ENCODE data around the gene CETN1.

CETN1 gene

GRCh38 chr18:612156-612555 lies 32.0 kb downstream of the CETN1 start:
- Histone ChIP-seq H3K4me2 (ENCODE audit: insufficient read depth, low read length) (no peak overlapping the region), H3K9ac (ENCODE audit: low read depth, low read length) (no peak overlapping the region), H3K27ac (ENCODE audit: low read length) (no peak overlapping the region), H3K4me3 (ENCODE audit: low read depth in 1 of 2, low read length in 2 of 2) (no peak overlapping the region), H3K9me3 (ENCODE audit: insufficient read depth, low read length, severe bottlenecking) (no peaks in the 10 kb centered on the region), H3K79me2 (ENCODE audit: insufficient read depth, low read length) (no peaks in the 10 kb centered on the region), H3K36me3 (ENCODE audit: insufficient read depth, low read length) (no peaks in the 10 kb centered on the region), H2AFZ (ENCODE audit: low read depth, low read length) (no peak overlapping the region), H4K20me1 (ENCODE audit: insufficient read depth, low read length) (no peaks in the 10 kb centered on the region), H3K4me1 (ENCODE audit: insufficient read depth, low read length) (no peaks in the 10 kb centered on the region), H3K27me3 (ENCODE audit: insufficient read depth, low read length, poor library complexity) (peaks cover 7% of the 10 kb centered on the region)
- DNase-seq (no peak), ATAC-seq (ENCODE audit: insufficient read depth, low read depth) (no peak)
- TF ChIP-seq EZH2 (IDR thresholded peaks at IDR 0.05; ENCODE audit: borderline replicate concordance, low read depth, low read length, severe bottlenecking): no peak
- TF ChIP-seq, protein P1, sequence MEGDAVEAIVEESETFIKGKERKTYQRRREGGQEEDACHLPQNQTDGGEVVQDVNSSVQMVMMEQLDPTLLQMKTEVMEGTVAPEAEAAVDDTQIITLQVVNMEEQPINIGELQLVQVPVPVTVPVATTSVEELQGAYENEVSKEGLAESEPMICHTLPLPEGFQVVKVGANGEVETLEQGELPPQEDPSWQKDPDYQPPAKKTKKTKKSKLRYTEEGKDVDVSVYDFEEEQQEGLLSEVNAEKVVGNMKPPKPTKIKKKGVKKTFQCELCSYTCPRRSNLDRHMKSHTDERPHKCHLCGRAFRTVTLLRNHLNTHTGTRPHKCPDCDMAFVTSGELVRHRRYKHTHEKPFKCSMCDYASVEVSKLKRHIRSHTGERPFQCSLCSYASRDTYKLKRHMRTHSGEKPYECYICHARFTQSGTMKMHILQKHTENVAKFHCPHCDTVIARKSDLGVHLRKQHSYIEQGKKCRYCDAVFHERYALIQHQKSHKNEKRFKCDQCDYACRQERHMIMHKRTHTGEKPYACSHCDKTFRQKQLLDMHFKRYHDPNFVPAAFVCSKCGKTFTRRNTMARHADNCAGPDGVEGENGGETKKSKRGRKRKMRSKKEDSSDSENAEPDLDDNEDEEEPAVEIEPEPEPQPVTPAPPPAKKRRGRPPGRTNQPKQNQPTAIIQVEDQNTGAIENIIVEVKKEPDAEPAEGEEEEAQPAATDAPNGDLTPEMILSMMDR (IDR thresholded peaks at IDR 0.05; ENCODE audit: borderline replicate concordance, extremely low read depth, low read length, poor library complexity, severe bottlenecking): no peak

DNA sequence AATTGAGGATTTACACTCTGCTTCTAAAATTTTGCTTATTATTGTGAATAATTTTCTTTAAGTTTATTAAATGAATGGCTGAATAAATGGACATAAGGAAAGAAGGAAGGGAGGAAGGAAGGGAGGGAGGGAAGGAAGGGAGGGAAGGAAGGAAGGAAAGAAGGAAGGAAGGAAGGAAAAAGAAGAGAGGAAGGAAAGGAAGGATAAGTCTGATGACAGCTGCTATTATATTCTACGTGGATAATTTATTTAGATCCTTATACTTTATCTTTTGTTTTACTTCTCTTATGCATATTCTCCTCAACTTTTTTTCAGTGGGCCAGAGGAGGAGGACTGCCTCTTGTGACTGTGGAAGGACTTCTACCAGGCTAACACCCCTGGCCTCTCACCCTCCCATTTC lies 34.0 kb downstream of the CETN1 start:
- ATAC-seq (ENCODE audit: insufficient read depth, low read depth) (no peak), DNase-seq (no peak)
- no peaks in the 10 kb centered on the region for H3K4me1 ChIP-seq (ENCODE audit: insufficient read depth, low read length)
- H4K20me1 ChIP-seq (ENCODE audit: insufficient read depth, low read length): no peaks in the 10 kb centered on the region
- H3K9ac ChIP-seq (ENCODE audit: low read depth, low read length): no peak overlapping the region
- H2AFZ ChIP-seq (ENCODE audit: low read depth, low read length): no peak overlapping the region
- H3K9me3 ChIP-seq (ENCODE audit: insufficient read depth, low read length, severe bottlenecking): no peaks in the 10 kb centered on the region
- no peak overlapping the region for H3K4me2 ChIP-seq (ENCODE audit: insufficient read depth, low read length)
- no peak overlapping the region for H3K27ac ChIP-seq (ENCODE audit: low read length)
- H3K36me3 ChIP-seq (ENCODE audit: insufficient read depth, low read length): no peaks in the 10 kb centered on the region
- H3K27me3 ChIP-seq (ENCODE audit: insufficient read depth, low read length, poor library complexity): peaks cover 4% of the 10 kb centered on the region
- TF ChIP-seq, protein P1 (IDR thresholded peaks at IDR 0.05; ENCODE audit: borderline replicate concordance, extremely low read depth, low read length, poor library complexity, severe bottlenecking): no peak
- no peak for TF ChIP-seq EZH2 (IDR thresholded peaks at IDR 0.05; ENCODE audit: borderline replicate concordance, low read depth, low read length, severe bottlenecking)
- no peaks in the 10 kb centered on the region for H3K79me2 ChIP-seq (ENCODE audit: insufficient read depth, low read length)
- no peak overlapping the region for H3K4me3 ChIP-seq (ENCODE audit: low read depth in 1 of 2, low read length in 2 of 2)

- TF ChIP-seq, protein P1 (IDR thresholded peaks at IDR 0.05; ENCODE audit: borderline replicate concordance, extremely low read depth, low read length, poor library complexity, severe bottlenecking): no peak
- no peak for TF ChIP-seq EZH2 (IDR thresholded peaks at IDR 0.05; ENCODE audit: borderline replicate concordance, low read depth, low read length, severe bottlenecking)
- no peaks in the 10 kb centered on the region for H3K36me3 ChIP-seq (ENCODE audit: insufficient read depth, low read length)
- ATAC-seq (ENCODE audit: insufficient read depth, low read depth) (no peak), DNase-seq (no peak)
- H3K9ac ChIP-seq (ENCODE audit: low read depth, low read length): no peak overlapping the region
- H3K4me2 ChIP-seq (ENCODE audit: insufficient read depth, low read length): no peak overlapping the region
- no peak overlapping the region for H3K4me3 ChIP-seq (ENCODE audit: low read depth in 1 of 2, low read length in 2 of 2)
- H3K79me2 ChIP-seq (ENCODE audit: insufficient read depth, low read length): no peaks in the 10 kb centered on the region
- H3K27ac ChIP-seq (ENCODE audit: low read length): no peak overlapping the region
- no peaks in the 10 kb centered on the region for H3K4me1 ChIP-seq (ENCODE audit: insufficient read depth, low read length)
- no peaks in the 10 kb centered on the region for H3K9me3 ChIP-seq (ENCODE audit: insufficient read depth, low read length, severe bottlenecking)
- H4K20me1 ChIP-seq (ENCODE audit: insufficient read depth, low read length): no peaks in the 10 kb centered on the region
- H2AFZ ChIP-seq (ENCODE audit: low read depth, low read length): no peak overlapping the region
- H3K27me3 ChIP-seq (ENCODE audit: insufficient read depth, low read length, poor library complexity): peaks cover 4% of the 10 kb centered on the region
Measured at GRCh38 chr18:615092-615521, 34.9 kb downstream of the CETN1 start.

DNA sequence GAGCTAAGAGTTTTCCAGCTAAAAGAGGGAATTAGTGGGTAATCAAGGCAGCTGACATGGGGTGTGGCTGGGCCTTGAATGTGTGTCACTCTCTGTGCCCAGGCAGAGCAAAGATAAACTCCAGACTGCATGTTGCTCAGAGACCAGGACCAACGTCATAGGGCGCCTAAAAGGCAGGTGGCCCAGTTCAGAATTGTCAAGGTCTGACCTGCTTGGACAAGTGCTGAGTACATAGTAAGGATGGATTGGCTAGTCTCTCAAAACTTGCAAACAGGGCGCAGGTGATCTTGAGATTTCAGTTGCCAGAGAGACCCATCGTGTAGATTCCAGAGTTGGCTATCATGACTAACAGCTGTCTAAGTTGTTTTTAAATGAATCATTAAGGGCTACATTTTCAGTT lies 35.6 kb downstream of the CETN1 start:
- Histone ChIP-seq H3K4me3 (ENCODE audit: low read depth in 1 of 2, low read length in 2 of 2) (no peak overlapping the region), H3K79me2 (ENCODE audit: insufficient read depth, low read length) (no peaks in the 10 kb centered on the region), H3K4me1 (ENCODE audit: insufficient read depth, low read length) (no peaks in the 10 kb centered on the region), H4K20me1 (ENCODE audit: insufficient read depth, low read length) (no peaks in the 10 kb centered on the region), H2AFZ (ENCODE audit: low read depth, low read length) (no peak overlapping the region), H3K36me3 (ENCODE audit: insufficient read depth, low read length) (no peaks in the 10 kb centered on the region), H3K4me2 (ENCODE audit: insufficient read depth, low read length) (no peak overlapping the region), H3K27me3 (ENCODE audit: insufficient read depth, low read length, poor library complexity) (peaks cover 4% of the 10 kb centered on the region), H3K9me3 (ENCODE audit: insufficient read depth, low read length, severe bottlenecking) (no peaks in the 10 kb centered on the region), H3K27ac (ENCODE audit: low read length) (no peak overlapping the region), H3K9ac (ENCODE audit: low read depth, low read length) (no peak overlapping the region)
- TF ChIP-seq, protein P1 (IDR thresholded peaks at IDR 0.05; ENCODE audit: borderline replicate concordance, extremely low read depth, low read length, poor library complexity, severe bottlenecking): no peak
- no peak for TF ChIP-seq EZH2 (IDR thresholded peaks at IDR 0.05; ENCODE audit: borderline replicate concordance, low read depth, low read length, severe bottlenecking)
- DNase-seq (no peak), ATAC-seq (ENCODE audit: insufficient read depth, low read depth) (no peak)
